Ovary (tissue), 3 donors: ENCODE measurements around the gene CPS1.

Experiments used
- CTCF ChIP-seq, 3 donors: fragments of 450-650 bp in 2 of 3; fragments of 200-600 bp in 1 of 3; IDR thresholded peaks; one replicate each; pipeline versions ENCODE4 v1.5.1 to v1.8.0; 2016 to 2022; ENCODE audit warnings: antibody characterized with exemption in 3 of 3, mild to moderate bottlenecking in 1 of 3
- POLR2A ChIP-seq: fragments of 450-650 bp; IDR thresholded peaks from one replicate; pipeline ENCODE4 v1.6.1; 2017; ENCODE audit warnings: antibody characterized with exemption, mild to moderate bottlenecking, moderate library complexity
- donor health status: DM: no; HTN: no; CAD: no.

GRCh38 chr2:210647151-210647550, 90.8 kb downstream of the CPS1 start:
- no peak for TF ChIP-seq POLR2A
- no peak for TF ChIP-seq CTCF (IDR thresholded peaks at IDR 0.05)
